K562 (cell line): ENCODE data around the gene TPM4. TPM values are rescaled to one million over a fixed set of nuclear protein-coding genes. Genes with fewer than 3 reads are reported as not detected.

Source experiments
- ADNP ChIP-seq: fragments of 200-800 bp; sonication (Bioruptor generic); IDR thresholded peaks from 2 replicates; pipeline ENCODE4 v1.6.1; 2016; ENCODE audit warnings: missing genetic modification characterization, missing compliant biosample characterization
- CREB3L1 ChIP-seq: fragments of 450-650 bp; IDR thresholded peaks from 2 replicates; pipeline ENCODE4 v1.6.1; 2014; ENCODE audit warnings: low read depth, mild to moderate bottlenecking, moderate library complexity, borderline replicate concordance
- FOXJ2 ChIP-seq: fragments of 200-800 bp; sonication (Bioruptor generic); IDR thresholded peaks from 2 replicates; pipeline ENCODE4 v1.6.1; 2016; ENCODE audit warnings: missing genetic modification characterization, missing compliant biosample characterization
- FOXK1 ChIP-seq: sonication (generic); formaldehyde crosslinking; IDR thresholded peaks from 2 replicates; pipeline ENCODE4 v1.8.0; 2022; ENCODE audit warnings: missing genetic modification reagents, mild to moderate bottlenecking, borderline replicate concordance
- FOXM1 ChIP-seq, 2 experiments: fragments of 450-650 bp in 1 of 2; sonication (generic) in 1 of 2; formaldehyde crosslinking in 1 of 2; IDR thresholded peaks; 2 replicates each; pipeline versions ENCODE4 v1.6.1 to v1.9.0; 2017 to 2022; ENCODE audit warnings: low read depth in 2 of 2, mild to moderate bottlenecking in 2 of 2, missing genetic modification reagents in 1 of 2, moderate library complexity in 1 of 2
- HIVEP1 ChIP-seq: fragments of 250-450 bp; sonication (Bioruptor Pico); IDR thresholded peaks from 2 replicates; pipeline ENCODE4 v1.4.0; 2020; ENCODE audit warnings: mild to moderate bottlenecking
- JUN ChIP-seq, 2 experiments: sonication (generic) in 1 of 2; formaldehyde crosslinking in 1 of 2; IDR thresholded peaks; 2 replicates each; pipeline versions ENCODE4 v1.6.1 to v1.8.0; 2012 to 2022; ENCODE audit warnings: borderline replicate concordance in 2 of 2, mild to moderate bottlenecking in 2 of 2, improper control_type of control experiment in 1 of 2, low read depth in 1 of 2, low read length in 1 of 2, missing genetic modification reagents in 1 of 2
- NFIC ChIP-seq: fragments of 450-650 bp; IDR thresholded peaks from 2 replicates; pipeline ENCODE4 v1.6.1; 2017; ENCODE audit warnings: mild to moderate bottlenecking, inconsistent platforms
- PHF21A ChIP-seq: fragments of 450-650 bp; IDR thresholded peaks from 2 replicates; pipeline ENCODE4 v1.6.1; 2017; ENCODE audit warnings: low read depth, borderline replicate concordance
- RFX1 ChIP-seq: fragments of 450-650 bp; IDR thresholded peaks from 2 replicates; pipeline ENCODE4 v1.6.1; 2016; ENCODE audit warnings: mild to moderate bottlenecking, moderate library complexity
- SIN3B ChIP-seq: fragments of 450-650 bp; IDR thresholded peaks from 2 replicates; pipeline ENCODE4 v1.6.1; 2017; ENCODE audit warnings: low read depth, mild to moderate bottlenecking, moderate library complexity
- SMC3 ChIP-seq: conservative IDR thresholded peaks from 2 replicates; pipeline ENCODE4 v1.6.1; 2011; ENCODE audit warnings: low read depth, low read length, improper control_type of control experiment; ENCODE audit not compliant: insufficient read depth
- ZNF407 ChIP-seq: fragments of 450-650 bp; IDR thresholded peaks from 2 replicates; pipeline ENCODE4 v1.6.1; 2016; ENCODE audit warnings: low read depth
- ZNF444 ChIP-seq: fragments of 250-450 bp; sonication (Bioruptor Pico); IDR thresholded peaks from 2 replicates; pipeline ENCODE4 v1.4.0; 2020; ENCODE audit warnings: mild to moderate bottlenecking, moderate library complexity
- polyA plus RNA-seq, 8 experiments: library from polyadenylated mRNA; depleted of rRNA in 4 of 8; stranded (reverse) in 5 of 8; unstranded in 3 of 8; fragments of >200 nt; fragmentation: Nextera tagmentation in 2 of 8; fragmentation: Illumina TruSeq in 1 of 8; extraction: Ambion mirVana in 2 of 8; extraction: Trizol in 1 of 8; gene quantifications; 2 replicates each; pipeline versions ENCODE4 v1.2.1 to v1.2.3, GENCODE V29; 2011 to 2014; ENCODE audit warnings: inconsistent platforms in 1 of 8, missing spikeins in 1 of 8
- total RNA-seq, 7 experiments: library from RNA; depleted of rRNA in 6 of 7; stranded (reverse); fragments of >200 nt in 6 of 7; fragmentation: Illumina TruSeq in 2 of 7; extraction: Trizol in 2 of 7; gene quantifications; 2 replicates each; pipeline versions ENCODE4 v1.2.1 to v1.2.3, GENCODE V29; 2011 to 2021; ENCODE audit warnings: low replicate concordance in 1 of 7

The TPM4 gene
- total and polyA plus RNA-seq, 9 of the 15 experiments (the other 6 are each of a cell fraction or from before 2014, with no cell fraction given) = 28.1 to 111 (median 77.4) TPM

GRCh38 chr19:16111160-16111908 is 35.0 kb downstream of the TPM4 start, which contains the start of gene RAB8A (continued):
- TF ChIP-seq ZNF407 (peak; percentile 81), RFX1 (peak; percentile 49; the same call in 1 of the 2 replicates), ZNF444 (no peak), HIVEP1 (CRISPR knock-in tag) (peak; percentile 65; the same call in 1 of the 2 replicates), SIN3B (no peak; the same call in 1 of the 2 replicates), PHF21A (peak; percentile 75; the same call in 1 of the 2 replicates), FOXK1 (no peak), FOXJ2 (tag) (no peak), CREB3L1 (no peak), FOXM1 (IDR thresholded peaks at IDR 0.05; ENCODE audit: low read depth) (peak; percentile 79), FOXM1 (CRISPR knock-in tag; IDR thresholded peaks at IDR 0.05; ENCODE audit: low read depth) (0 out of 2 replicates have a peak, but pooled peaks have one; percentile 55), ADNP (tag) (peak; percentile 22), JUN (IDR thresholded peaks at IDR 0.05; ENCODE audit: borderline replicate concordance, low read depth, low read length) (no peak; the same call in 1 of the 2 replicates), JUN (CRISPR knock-in tag; IDR thresholded peaks at IDR 0.05; ENCODE audit: borderline replicate concordance) (no peak), NFIC (peak; percentile 99), SMC3 (peak; percentile 69)
